RWPE2 (cell line): Measurements from ENCODE around the gene TRPV4.

Source experiments
- ATAC-seq: fragments of 200-7000 bp; cut with Tn5 transposase; 3 replicates; pipeline ENCODE4 v1.9.1; 2021; ENCODE audit warnings: low read depth
- DNase-seq: peaks from one replicate; pipeline ENCODE4 v3.0.0-alpha.2; 2020; ENCODE audit warnings: low spot score
- H3K27ac ChIP-seq: fragments of 450-650 bp; 2 replicates; pipeline ENCODE4 v1.5.1; 2017; ENCODE audit warnings: mild to moderate bottlenecking; ENCODE audit not compliant: poor library complexity, severe bottlenecking
- H3K27me3 ChIP-seq: fragments of 250-450 bp; sonication (Bioruptor Pico); 2 replicates; pipeline ENCODE4 v1.5.1; 2021; ENCODE audit warnings: mild to moderate bottlenecking, moderate library complexity; ENCODE audit not compliant: insufficient read depth, poor library complexity, severe bottlenecking
- H3K36me3 ChIP-seq: fragments of 250-450 bp; sonication (Bioruptor Pico); 2 replicates; pipeline ENCODE4 v1.5.1; 2020; ENCODE audit warnings: low read depth, mild to moderate bottlenecking, moderate library complexity
- H3K4me1 ChIP-seq: fragments of 250-450 bp; sonication (Bioruptor Pico); 2 replicates; pipeline ENCODE4 v1.5.1; 2021; ENCODE audit warnings: mild to moderate bottlenecking, moderate library complexity; ENCODE audit not compliant: insufficient read depth, poor library complexity, severe bottlenecking
- H3K4me3 ChIP-seq: fragments of 250-450 bp; sonication (Bioruptor Pico); 2 replicates; pipeline ENCODE4 v1.5.1; 2021; ENCODE audit warnings: mild to moderate bottlenecking, moderate library complexity; ENCODE audit not compliant: severe bottlenecking
- H3K9me3 ChIP-seq: fragments of 250-450 bp; sonication (Bioruptor Pico); 2 replicates; pipeline ENCODE4 v1.5.1; 2021; ENCODE audit warnings: mild to moderate bottlenecking, moderate library complexity; ENCODE audit not compliant: severe bottlenecking
- TF ChIP-seq, protein P1 (sequence below): fragments of 450-650 bp; IDR thresholded peaks from one replicate; pipeline ENCODE4 v1.5.1; 2017; ENCODE audit warnings: mild to moderate bottlenecking, moderate library complexity; ENCODE audit not compliant: poor library complexity, severe bottlenecking

The TRPV4 gene

DNA sequence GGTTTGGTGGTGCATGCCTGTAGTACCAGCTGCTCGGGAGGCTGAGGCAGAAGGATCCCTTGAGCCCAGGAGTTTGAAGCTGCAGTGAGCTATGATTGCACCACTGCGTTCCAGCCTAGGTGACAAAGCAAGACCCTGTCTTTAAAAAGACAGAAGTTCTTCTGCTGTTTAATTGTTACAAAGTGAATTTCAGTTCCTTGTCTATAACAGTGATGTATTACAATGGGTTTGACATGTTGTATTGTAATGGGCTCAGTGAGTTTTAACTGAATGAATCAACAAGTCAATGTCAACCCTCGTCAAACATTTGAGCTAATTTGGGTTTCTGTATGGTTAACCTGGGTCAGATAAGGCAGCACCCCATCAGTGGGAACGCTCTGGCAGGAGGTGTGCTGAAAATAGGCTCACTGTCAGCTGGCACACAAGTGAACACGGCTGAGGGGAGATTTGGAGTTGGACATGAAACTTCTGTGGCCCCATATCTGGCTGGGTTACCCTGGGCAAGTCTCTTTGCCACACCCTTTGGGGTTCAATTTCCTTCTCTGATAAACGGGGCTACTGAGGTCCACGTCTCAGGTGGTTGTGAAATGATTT lies 14.0 kb upstream of the TRPV4 start:
- Histone ChIP-seq H3K27me3 (no peaks in the 10 kb centered on the region), H3K9me3 (no peaks in the 10 kb centered on the region), H3K4me1 (no peaks in the 10 kb centered on the region), H3K36me3 (peaks cover 4% of the 10 kb centered on the region; the same call in 1 of the 2 replicates), H3K27ac (no peak overlapping the region), H3K4me3 (no peak overlapping the region)
- DNase-seq (no peak), ATAC-seq (no peak)
- TF ChIP-seq, protein P1, sequence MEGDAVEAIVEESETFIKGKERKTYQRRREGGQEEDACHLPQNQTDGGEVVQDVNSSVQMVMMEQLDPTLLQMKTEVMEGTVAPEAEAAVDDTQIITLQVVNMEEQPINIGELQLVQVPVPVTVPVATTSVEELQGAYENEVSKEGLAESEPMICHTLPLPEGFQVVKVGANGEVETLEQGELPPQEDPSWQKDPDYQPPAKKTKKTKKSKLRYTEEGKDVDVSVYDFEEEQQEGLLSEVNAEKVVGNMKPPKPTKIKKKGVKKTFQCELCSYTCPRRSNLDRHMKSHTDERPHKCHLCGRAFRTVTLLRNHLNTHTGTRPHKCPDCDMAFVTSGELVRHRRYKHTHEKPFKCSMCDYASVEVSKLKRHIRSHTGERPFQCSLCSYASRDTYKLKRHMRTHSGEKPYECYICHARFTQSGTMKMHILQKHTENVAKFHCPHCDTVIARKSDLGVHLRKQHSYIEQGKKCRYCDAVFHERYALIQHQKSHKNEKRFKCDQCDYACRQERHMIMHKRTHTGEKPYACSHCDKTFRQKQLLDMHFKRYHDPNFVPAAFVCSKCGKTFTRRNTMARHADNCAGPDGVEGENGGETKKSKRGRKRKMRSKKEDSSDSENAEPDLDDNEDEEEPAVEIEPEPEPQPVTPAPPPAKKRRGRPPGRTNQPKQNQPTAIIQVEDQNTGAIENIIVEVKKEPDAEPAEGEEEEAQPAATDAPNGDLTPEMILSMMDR = no peak

DNA sequence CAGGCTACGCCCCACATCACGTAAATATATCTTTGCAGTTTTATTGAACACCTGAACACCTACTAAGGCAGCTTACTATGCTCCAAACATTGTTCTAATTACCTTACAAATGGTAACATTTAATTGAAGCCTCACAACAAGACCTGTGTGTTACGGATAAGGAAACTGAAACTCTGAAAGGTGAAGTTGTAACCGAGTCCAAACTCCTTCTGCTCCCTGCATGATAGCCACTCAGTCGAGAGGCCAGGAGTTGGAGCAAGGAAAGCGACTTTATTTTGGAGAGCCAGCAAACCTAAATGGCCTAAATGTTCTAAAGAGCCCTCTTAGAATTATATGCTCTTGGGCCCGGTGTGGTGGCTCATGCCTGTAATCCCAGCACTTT lies 12.6 kb upstream of the TRPV4 start:
- TF ChIP-seq, protein P1 = no peak
- ATAC-seq (no peak), DNase-seq (no peak)
- Histone ChIP-seq H3K27me3 (no peaks in the 10 kb centered on the region), H3K27ac (no peak overlapping the region), H3K36me3 (no peaks in the 10 kb centered on the region; the same call in 1 of the 2 replicates), H3K4me1 (peaks cover 2% of the 10 kb centered on the region), H3K4me3 (no peak overlapping the region), H3K9me3 (no peaks in the 10 kb centered on the region)

DNA sequence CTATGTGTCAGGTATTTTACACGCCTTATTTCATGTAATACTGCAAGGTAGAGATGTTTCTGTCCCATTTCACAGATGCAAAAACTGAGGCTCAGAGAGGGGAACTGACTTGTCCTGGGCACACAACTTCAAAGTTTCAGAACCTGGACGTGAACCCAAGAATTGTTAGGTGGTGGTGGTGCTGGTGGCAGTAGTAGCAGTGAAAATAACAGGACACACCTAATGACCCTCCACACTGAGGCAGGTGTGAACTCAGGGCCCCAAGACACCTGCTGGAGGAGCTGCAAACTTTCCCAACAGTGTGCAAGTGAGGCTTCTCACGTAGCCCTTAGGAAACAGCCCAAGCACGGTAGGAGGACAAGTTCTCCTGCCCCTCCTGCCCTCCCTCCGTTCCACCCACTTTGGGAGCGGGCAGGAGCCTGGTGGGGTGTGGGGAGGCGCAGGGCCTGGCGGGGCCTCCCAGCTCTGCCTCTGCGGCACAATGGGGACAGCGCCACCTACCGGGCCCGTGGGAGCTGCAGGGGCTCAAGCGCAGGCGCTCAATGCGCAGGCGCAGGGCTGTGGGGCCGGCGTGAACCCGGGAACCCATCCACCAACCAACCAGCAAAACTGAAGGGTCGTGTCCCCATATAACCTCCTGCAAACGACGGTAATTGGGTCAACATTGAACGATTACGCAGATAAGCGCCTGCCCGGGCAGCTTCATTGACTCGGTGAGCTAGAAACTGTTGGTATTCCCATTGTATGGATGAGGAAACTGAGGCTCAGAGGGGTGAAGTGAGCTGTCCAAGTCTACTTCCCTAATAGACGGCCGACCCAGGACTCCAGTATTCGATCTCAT lies 12.0 kb upstream of the TRPV4 start:
- Histone ChIP-seq H3K4me1 (peaks cover 8% of the 10 kb centered on the region), H3K27ac (no peak overlapping the region), H3K36me3 (no peaks in the 10 kb centered on the region), H3K9me3 (no peaks in the 10 kb centered on the region), H3K27me3 (no peaks in the 10 kb centered on the region), H3K4me3 (no peak overlapping the region)
- peak; percentile 79 for DNase-seq
- TF ChIP-seq, protein P1 = peak; percentile 98
- peak; percentile 71 for ATAC-seq

DNA sequence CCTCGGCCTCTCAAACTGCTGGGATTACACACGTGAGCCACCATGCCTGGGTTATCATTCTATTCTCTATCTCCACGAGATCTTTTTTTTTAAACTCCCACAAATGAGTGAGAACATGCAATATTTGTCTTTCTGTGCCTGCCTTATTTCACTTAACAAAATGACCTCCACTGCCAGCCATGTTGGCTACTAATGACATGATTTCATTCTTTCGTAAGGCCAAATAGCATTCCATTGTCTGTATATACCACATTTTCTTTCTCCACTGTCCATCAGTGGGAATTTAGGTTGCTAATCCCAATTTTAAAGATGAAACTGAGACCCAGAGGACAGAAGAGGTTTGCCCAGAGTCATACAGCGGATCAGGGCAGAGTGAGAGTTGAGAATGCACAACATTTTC lies 10.9 kb upstream of the TRPV4 start:
- Histone ChIP-seq H3K27ac (no peak overlapping the region), H3K36me3 (no peaks in the 10 kb centered on the region), H3K4me3 (no peak overlapping the region), H3K4me1 (peaks cover 11% of the 10 kb centered on the region), H3K27me3 (no peaks in the 10 kb centered on the region), H3K9me3 (no peaks in the 10 kb centered on the region)
- TF ChIP-seq, protein P1 = no peak
- ATAC-seq (no peak), DNase-seq (no peak)

DNA sequence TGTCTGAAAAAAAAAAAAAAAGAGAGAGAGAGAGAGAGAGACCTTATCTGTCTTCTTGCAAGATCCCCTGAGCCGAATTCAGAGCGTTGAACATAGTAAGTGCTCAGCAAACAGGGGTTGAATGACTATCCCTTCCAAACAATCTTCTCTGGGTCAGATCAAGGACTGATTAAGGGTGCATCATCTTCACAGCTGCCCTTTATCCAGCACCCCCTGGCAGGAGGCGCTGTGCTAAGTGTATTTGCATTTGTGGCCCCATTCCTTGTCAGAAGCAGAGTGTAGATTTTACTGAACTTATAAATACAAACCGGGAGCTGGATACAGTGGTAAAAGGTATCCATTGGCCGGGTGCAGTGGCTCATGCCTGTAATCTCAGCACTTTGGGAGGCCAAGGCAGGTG lies 8.8 kb upstream of the TRPV4 start:
- no peaks in the 10 kb centered on the region for H3K27me3 ChIP-seq
- H3K4me3 ChIP-seq = no peak overlapping the region
- TF ChIP-seq, protein P1 = peak; percentile 7
- no peaks in the 10 kb centered on the region for H3K9me3 ChIP-seq
- H3K36me3 ChIP-seq = no peaks in the 10 kb centered on the region
- H3K4me1 ChIP-seq = peaks cover 30% of the 10 kb centered on the region
- no peak overlapping the region for H3K27ac ChIP-seq
- ATAC-seq (no peak), DNase-seq (no peak)
